SW 1271 (cell line): Measurements from ENCODE around the gene MCM5.
"Not testable (repeated sequence)": the region's sequence is repeated elsewhere in the genome, so short reads cannot be mapped to it uniquely, and the experiment has no call there.

Experiments used
- DNase-seq, 2 experiments: peaks; one replicate each; lab custom pipeline; 2025; lab: John Stamatoyannopoulos, UW

MCM5 gene

DNA sequence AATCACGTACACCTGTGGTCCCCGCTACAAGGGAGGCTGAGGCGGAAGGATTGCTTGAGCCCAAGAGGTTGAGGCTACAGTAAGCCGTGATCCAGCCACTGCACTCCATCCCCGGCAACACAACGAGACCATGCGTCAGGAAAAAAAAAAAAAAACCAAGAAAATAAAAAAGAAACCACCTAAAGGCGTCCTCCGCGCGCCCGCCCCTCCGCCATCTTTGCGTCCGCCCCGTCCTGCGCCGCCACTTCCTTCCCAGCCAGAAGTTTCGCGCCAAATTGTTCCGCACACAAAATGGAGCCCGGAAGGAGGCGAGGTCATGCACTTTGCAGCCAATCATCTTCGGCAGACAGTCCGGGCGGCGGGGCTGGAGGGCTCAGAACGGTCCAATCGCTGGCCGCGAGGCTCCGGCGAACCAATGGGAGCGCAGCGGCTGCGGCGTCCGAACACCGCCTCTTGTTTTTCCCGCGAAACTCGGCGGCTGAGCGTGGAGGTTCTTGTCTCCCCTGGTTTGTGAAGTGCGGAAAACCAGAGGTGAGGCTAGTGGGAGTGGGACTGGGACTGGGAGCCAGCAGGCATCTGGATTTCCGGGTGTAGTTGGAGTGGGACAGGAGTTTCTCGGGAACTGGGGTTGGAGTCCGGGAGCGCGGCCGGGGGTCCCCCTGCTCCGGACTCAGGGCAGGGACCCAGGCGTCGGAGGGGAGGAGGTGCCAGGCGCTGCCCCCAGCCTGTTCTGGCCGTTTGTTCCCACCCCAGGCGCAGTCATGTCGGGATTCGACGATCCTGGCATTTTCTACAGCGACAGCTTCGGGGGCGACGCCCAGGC is at the start of gene MCM5:
TSS of gene MCM5 (plus strand) at position 463 of the 823 bp plus-strand sequence. CDS start at position 762, 299 bp downstream.
- peak; percentile 79 to 94 for DNase-seq

DNA sequence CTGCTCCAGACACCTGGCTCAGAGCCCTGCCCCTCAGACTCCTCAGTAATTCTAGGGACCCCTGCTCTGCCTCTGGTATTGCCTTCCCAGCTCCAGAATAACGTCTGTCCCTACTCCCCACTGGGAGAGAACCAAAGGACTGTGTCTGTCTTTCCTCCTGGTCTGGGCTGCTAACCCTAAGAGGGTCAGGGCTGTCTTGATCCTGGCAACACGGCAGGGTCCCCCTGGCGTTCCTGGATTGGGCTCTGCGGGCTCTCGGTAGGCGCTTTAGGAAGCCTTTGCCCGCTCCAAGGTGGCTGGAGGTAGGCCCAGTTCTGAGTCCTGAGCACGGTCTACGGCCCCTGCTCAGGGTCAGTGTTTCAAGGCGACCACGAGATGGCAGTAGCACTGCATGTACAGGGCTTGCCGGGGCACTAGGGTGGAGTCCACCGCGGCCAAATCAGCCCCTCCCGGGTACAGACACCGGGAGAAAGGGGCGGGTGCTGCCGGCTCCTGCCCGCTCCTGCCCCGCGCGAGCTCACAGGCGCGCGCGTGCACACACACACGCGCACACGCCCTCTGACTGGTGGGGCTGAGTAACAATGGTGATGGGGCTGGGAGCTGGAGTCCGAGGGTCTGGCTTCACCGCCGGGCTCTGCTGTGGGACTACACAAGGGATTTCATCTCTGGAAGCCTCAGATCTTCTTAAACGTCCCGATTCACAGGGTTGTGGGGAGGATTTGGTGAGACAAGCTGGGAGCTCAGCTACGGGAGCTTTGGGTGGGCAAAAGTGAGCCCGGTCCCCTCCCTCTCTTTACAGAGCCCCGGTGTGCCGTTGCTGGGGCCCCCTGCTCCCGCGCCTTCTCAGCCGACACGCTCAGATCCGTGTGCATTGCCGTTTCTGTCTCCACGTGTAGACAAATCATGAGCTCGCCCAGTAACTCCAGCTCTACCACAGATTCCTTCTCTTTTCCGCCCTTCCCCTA is 49.1 kb upstream of the MCM5 start:
- peak; percentile 41 to 76 for DNase-seq

DNA sequence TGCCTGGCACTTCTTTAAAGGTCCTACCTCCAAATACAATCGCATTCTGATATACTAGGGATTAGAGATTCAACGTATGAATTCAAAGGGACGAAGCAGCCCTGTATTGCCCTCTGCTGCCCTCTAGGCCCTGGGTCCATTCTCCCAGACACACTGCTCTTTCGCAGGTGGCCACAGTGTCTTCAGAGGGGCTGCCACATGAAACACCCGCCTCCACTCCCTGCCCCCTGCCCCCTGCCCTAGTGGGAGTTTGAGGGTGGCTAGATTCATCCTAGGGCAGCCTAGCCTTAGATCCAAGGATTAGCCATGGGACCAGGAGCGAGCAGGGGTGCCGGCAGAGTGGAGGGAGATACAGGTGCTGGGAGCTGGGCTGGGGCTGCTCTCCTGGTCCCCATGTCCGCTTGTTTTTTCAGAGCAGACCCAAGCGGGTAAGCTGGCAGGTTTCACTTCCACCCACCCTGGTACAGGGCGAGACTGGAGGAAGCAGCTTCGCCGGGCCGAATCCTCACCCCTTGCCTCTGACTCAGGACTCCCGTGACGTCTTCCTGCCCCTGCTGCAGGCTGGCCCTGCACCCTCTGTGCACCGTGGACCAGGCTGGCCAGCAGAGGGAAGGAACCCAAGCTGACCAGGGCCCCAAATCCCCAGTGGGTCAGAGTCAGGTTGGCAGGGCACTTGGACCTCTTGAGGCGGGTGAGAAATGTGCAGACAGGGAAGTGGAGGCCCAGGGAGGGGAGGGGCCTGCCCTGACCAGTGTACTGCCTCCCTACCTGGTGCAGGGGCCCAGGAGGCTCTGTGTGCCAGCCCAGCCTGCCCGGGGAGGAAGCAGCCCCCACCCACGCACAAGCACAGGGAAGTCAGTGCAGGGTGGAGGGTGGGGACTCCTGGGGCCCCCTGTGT is 47.5 kb upstream of the MCM5 start:
- DNase-seq = no peak

DNA sequence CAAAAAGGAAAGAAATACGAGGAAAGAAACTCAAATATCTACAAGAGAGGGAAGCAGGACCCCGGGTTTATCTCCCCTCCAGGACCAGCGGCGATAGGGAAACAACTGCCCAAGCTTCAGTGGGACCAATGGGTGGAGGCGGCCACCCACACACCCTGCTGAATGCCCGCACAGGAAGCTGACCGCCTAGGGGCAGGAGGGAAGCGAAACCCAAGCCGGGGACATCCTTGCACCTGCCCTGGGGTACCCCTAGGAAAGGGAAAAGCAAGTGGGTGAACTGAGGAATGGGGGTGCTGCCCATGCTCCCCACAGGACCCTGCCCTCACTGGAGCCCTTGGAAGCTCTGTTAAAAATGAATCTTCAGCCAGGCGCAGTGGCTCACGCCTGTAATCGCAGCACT is 46.6 kb upstream of the MCM5 start:
- no peak for DNase-seq

DNA sequence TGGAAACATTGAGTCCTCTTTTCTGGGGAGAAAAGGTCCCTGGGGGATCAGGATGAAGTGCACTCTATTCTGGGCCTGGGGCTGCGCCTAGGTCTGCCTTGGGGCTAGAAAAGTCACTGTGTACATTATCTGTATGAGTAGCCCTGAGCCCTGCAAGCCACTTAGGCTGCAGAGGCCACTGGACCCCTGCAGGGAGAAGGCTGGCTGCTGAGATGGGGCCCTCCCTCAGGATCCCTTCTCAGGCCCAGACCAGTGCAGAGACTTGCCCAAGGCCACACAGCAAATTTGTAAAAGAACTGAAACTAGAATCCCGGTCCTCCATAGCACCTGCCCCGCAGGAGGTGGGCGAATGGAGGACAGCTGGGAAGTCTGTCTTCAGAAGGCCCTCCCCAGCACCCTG is 45.9 kb upstream of the MCM5 start:
- DNase-seq = no peak

DNA sequence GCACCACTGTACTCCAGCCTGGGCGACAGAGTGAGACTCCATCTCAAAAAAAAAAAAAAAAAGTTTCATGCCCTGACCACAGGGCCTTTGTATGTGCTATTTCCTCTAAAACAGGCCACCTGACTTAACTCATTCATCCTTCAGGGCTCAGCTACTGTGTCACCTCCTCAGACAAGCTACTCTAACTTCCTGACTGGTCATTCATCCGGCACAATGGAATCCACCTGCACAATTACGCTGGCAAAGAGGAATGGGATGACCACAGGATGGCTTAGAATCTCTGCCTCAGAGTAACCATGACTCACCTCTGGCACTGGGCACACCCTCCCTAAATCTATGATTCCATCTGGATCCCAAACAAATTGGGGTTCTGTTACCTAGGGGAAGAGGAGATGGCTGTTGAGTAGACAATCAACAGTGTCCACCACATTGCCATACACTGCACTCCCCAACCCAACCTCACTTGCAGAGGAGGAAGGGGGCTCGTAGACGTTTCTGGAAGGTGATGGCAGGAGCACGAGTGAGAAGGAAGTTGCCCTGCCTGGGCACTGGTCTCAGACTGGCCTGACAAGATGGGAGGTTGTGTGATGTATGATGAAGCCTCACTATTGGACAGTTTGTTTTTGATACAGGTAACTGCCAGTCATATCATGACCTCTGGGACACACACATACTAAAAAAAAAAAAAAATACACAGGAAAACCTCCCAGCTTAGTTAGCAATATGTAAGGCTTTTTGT is 41.9 kb upstream of the MCM5 start:
- peak; percentile 36 to 58 for DNase-seq

DNA sequence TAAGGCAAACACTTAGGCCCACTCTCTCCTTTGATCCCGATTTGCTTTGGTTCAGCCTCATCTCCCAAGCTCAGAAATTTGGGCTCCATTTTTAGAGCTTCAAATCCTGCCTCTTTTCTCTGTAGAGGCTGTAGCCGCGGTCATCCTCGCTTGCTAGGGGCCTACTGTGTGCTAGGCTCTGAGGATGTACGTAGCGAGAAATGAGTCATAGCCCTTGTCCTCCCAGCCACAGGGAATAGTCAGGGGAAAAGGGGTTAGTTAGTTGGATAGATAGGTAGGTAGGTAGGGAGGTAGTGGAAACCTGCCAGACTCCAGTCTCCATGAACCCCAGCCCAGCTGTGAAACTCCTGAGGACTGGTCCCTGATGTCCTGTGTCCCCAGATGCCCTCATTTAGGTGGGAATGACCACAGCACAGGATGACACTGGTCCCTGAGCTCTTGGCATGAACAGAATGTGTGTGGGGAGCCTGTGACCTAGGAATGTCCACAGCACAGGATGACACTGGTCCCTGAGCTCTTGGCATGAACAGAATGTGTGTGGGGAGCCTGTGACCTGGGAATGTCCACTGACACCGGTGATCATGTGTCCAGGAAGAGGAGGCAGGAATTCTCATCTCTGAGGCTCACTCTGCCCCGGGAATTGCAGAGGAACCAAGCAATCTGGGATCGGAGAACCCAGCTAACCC is 40.4 kb upstream of the MCM5 start:
- no peak for DNase-seq

DNA sequence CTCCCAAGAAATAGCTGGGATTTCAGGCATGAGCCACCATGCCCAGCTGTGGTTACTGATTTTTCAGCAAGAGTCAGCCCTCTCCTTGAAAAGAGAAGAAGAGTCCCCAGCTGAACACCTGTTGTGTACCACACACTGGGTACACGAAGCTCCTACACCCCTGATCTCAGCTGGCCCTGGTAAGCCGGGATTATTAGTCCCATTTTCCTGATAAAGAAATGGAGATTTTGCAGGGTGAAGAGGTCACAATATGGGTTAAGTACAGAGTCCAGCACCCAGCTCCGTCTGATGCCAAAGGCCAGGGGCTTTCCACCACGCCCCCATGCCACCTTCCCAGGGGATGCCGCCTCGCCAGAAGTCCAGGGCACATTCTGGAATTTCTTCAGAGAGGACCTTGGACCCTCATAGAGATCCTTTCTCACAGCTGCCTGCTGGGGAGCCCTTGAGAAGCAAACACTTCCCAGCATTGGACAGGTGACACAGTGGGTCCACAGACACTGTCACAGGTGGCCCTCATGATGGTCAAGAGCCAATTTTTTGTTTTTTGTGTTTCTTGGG is 38.9 kb upstream of the MCM5 start:
- no peak for DNase-seq

DNA sequence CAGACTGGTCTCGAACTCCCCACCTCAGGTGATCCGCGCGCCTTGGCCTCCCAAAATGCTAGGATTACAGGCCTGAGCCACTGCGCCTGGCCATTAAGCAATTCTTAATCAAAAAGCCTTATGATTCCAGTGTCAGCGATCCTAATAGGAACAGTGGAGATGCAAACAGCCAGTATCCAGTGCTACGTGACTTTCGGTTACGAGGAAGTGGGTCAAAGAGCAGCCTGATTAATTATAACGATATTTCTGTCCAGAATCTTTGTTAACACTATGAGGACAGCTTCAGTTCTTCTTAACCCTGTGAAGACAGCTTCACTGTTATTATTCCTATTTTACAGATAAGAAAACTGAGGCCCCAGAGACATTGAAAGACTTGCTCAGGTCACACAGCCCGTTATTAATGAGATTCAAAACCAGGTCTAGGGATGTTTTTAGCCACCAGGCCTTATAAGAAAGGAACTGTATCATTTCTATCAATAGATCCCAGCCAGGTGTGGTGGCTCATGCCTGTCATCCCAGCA is 36.3 kb upstream of the MCM5 start:
- no peak for DNase-seq

DNA sequence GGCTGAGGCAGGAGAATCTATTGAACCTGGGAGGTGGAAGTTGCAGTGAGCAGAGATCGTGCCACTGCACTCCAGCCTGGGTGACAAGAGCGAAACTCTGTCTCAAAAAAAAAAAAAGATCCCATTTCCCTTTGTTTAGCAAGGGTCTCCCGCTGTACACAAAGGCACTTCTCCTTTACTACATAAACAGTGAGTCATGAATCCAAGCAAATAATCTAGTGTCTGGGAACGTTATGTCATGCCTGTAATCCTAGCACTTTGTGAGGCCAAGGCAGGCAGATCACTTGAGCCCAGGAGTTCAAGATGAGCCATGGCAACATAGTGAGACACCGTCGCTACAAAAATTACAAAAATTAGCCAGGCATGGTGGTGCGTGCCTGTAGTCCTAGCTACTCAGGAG is 35.7 kb upstream of the MCM5 start:
- DNase-seq = not testable (repeated sequence)

DNA sequence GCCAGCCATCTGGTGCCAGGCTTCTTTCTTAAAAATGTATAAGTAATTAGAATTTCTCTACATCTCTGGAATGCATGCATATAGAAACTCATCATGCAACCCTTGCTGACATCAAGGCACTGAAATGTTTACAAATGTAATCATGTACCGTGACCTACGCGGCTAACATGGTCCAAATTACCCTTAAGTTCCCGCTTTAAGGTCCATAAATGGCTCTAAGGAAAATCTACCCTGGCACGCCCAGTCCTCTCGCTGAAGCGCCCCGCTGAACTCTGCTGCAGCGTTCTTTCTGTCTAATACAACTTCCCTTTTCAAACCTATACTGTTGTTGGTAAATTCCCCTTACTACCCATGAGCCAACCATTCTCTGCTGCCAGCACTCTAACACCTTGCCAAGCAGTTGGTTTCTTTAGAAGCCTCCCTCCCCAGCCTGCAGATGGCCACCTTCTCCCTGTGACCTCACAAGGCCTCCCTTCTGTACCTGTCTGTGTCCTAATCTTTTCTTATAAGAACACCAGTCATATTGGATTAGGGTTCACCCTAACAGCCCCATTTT is 32.5 kb upstream of the MCM5 start:
- DNase-seq = no peak

DNA sequence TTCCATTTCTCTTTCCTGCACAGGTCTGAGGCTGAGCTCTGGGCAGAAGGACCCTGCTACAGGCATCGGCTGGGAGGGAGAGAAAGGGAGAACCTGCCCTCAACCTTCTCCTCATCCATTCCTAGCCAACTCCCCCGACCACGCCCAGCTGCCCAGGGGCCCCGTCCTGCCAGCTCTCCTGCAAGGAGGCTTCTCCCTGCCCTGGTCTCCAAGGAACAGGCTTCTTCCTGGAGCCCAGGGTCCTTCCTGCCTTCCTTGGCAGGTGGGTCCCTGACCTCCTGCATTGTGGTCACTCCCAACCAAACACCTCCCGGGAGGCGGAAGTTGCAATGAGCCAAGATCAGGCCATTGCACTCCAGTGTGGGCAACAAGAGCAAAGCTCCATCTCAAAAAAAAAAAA is 31.6 kb upstream of the MCM5 start:
- no peak for DNase-seq

DNA sequence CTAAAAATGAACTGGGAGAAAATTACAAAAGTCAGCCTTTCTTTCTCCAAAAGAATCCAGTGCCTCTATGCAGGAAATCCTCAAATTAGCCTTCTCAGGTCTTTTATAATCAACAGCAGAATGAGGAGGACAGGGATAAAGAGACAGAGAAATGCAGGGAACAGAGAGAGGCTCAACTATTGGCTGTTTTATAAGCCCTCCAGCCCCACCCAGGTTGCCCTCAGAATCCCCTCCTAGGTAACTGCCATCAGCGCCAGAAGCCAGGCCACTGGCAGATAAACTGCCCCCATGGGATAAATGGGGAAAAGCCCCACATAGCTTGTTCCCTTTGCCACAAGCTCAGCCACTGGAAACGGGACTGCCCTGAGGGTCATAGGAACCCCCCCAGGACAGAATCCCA is 29.9 kb upstream of the MCM5 start:
- no peak for DNase-seq

DNA sequence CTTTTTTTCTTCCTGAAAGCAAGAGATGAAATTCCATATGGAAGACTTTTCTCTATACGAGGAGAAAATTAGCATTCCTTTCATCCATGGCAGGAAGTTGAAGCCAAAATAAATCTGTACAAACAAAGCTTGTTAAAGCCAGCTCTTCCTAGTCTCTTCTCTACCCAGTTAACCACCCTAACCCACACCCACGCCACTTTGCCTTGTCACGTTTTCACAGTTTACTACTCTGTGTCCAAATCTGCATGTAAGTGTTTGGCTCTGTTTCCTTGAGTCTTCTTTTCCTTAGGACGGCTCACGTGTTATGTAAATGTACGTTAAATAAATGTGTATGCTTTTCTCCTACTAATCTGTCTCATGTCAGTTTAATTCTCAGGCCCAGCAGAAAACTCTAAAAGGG is 26.2 kb upstream of the MCM5 start:
- no peak for DNase-seq

DNA sequence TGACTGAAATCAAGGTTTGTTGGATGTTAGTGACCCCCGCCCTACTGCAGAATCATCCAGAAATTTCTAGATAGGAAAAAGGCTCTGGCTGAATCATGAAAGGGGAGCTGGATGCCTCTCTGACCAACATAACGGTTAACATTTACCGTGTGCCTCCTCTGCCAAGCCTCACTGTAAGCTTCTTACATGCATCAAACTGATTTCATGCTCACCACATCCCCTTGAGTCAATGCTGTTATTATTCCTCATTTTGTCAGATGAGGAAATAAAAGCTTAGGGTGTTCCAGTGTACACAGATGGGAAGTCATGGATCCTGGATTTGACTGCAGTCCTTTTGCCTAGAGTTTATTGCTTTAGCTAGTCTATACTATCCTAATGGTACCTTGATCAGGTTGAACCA is 24.9 kb upstream of the MCM5 start:
- no peak for DNase-seq

DNA sequence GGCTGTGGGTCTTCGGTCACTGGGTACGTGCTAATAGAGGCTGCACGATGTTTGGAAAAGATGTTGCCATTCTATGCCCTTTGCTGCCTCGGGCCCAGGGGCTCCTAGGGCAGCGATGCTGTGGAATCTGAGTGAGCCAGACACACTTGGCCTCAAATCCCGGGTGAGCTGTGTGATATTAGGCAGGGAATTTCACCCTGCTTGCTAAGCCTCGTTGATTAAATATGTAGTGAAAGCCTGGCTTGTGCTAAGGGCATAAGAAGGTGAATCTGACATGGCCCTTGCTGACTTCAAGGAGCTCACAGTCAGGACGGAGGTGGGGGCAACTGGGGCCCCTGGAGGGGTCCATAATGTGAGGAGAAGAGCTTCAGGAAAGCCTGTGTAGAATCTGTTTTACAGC is 24.4 kb upstream of the MCM5 start:
- DNase-seq = no peak

DNA sequence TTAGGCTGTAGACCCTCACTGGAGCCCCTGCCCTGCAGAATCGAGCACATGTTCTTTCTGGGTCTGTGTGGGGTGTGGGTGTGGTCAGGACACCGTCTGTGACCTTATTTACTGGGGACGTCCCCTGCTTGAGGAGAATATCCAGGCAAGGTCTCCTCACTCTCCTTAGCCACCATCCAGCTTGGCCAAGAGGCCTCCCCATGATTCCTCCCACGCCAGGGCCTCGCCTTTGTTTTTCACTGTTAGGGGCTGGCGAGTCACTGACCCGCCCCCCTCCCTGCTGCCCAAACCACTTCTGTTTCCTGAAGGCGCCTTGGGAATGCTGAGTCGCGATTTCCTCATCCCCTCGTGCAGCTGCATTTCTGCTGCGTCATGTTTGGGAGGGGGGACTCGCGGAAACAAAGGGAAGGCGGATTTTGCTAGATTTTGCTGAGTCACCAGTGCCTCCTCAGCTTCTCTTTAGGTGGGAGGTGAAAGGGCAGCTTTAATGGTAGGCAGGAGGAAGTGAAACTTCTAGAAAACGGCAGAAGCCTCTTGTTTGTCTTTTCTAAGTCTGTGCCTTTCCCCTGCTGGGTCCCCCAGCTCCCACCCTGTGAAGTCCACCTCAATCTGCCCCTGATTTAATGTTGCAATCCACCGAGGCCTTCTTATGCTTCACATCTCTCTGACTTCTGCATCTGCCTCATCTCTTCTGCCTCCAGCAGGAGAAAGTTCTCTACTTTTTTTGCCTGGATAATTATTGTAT is 23.0 kb upstream of the MCM5 start:
- DNase-seq = peak; percentile 73 to 81

DNA sequence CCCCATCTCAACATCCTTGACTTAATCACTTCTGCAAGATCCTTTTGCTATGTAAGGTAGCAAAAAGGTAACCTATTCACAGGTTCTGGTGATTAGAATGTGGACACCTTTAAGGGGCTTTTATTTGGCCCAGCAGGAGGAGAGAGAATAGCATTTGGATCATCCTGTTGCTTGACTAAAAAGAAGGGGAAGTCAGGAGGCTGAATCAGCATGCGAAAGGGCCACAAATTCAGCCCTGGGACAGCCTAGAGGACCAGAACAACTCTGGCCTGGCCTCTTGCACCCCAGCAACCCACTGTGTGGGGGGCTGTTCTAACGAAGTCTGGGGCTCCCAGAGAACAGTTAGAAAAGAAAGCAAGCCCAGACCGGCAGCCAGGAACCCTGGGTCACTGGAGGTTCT is 22.2 kb upstream of the MCM5 start:
- DNase-seq = no peak

DNA sequence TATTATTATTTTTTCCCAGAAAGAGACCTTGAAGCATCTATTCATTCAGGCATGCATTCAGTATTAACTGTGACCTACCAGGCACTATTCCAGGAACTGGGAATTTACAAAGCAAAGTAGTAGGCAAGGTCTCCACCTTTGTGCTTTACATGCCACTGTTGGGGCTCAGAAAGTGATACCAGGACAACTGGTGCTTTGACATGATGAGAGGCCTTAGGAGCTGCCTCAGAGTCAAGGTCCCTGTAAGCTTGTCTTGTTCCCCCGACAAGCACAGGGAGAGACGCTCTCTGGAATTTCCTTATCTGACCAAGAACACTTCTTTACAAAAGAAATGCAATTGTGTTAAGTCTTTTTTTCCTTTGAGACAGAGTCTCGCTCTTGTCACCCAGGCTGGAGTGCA is 21.3 kb upstream of the MCM5 start:
- no peak for DNase-seq
